ENCODE results near the gene ATPAF1.
A peak's percentile ranks its signal among the peaks of the same experiment; 100 is the strongest.

ATPAF1 gene

GRCh38 chr1:46673749-46674182, 5.6 kb upstream of the ATPAF1 start:
- H2BK12ac ChIP-seq (ENCODE audit: low read length), result no peak overlapping the region
- no peak overlapping the region for H3K27ac ChIP-seq (replicated peaks; ENCODE audit: low read length)
- no peak overlapping the region for H4K8ac ChIP-seq (ENCODE audit: low read depth, low read length)
- no CpG with 5 or more reads among the region's 4 CpGs for WGBS, 2 donors (ENCODE audit: extremely low coverage in 2 of 2, insufficient read length in 2 of 2, insufficient replicate concordance in 1 of 2)
- no peak overlapping the region for H2BK15ac ChIP-seq (ENCODE audit: low read length)
- DNase-seq (ENCODE audit: low spot score), result no peak
- H2AK5ac ChIP-seq (ENCODE audit: low read depth, low read length), result no peak overlapping the region
- H3K36me3 ChIP-seq (replicated peaks in 1 of 2; ENCODE audit: control insufficient read depth in 2 of 2, insufficient read depth in 2 of 2, low read length in 2 of 2), result peaks cover 2 to 51% of the 10 kb centered on the region in 2 donors
- no peak overlapping the region for H3K9ac ChIP-seq (ENCODE audit: low read depth, low read length, poor library complexity)
- H3K4me3 ChIP-seq (ENCODE audit: low read length in 2 of 2), result no peak overlapping the region
- no peak overlapping the region for H3K4ac ChIP-seq (ENCODE audit: low read length)
- H3K4me1 ChIP-seq (ENCODE audit: control insufficient read depth in 2 of 2, insufficient read depth in 1 of 2, low read depth in 1 of 2, low read length in 2 of 2), result peaks cover 0 to 11% of the 10 kb centered on the region in 2 donors
- no peak overlapping the region for H3K23ac ChIP-seq (ENCODE audit: low read depth, low read length, poor library complexity)
- no peak overlapping the region for H2AFZ ChIP-seq (ENCODE audit: low read length)
- no peak overlapping the region for H2BK120ac ChIP-seq (ENCODE audit: low read depth, low read length)
- no peaks in the 10 kb centered on the region for H3K79me1 ChIP-seq (ENCODE audit: low read depth, low read length)
- H2BK5ac ChIP-seq (ENCODE audit: low read length), result no peak overlapping the region
- no peaks in the 10 kb centered on the region for H3K9me3 ChIP-seq (replicated peaks in 1 of 2; ENCODE audit: control insufficient read depth in 2 of 2, insufficient read depth in 1 of 2, low read depth in 1 of 2, low read length in 2 of 2)
- no peak overlapping the region for H4K91ac ChIP-seq (ENCODE audit: low read depth, low read length, poor library complexity)
- no peak overlapping the region for H3K18ac ChIP-seq (ENCODE audit: low read length)
- no peak overlapping the region for H3K14ac ChIP-seq (ENCODE audit: low read length)
- no peaks in the 10 kb centered on the region for H3K27me3 ChIP-seq (ENCODE audit: control insufficient read depth in 3 of 3, insufficient read depth in 3 of 3, low read depth in 1 of 3, low read length in 3 of 3)
- H3K4me2 ChIP-seq (ENCODE audit: insufficient read depth, low read length, poor library complexity, severe bottlenecking), result no peak overlapping the region

GRCh38 chr1:46672696-46673095, 4.5 kb upstream of the ATPAF1 start:
- Histone ChIP-seq H2AK5ac (ENCODE audit: low read depth, low read length) (no peak overlapping the region), H3K36me3 (replicated peaks in 1 of 2; ENCODE audit: control insufficient read depth in 2 of 2, insufficient read depth in 2 of 2, low read length in 2 of 2) (peaks cover 0 to 41% of the 10 kb centered on the region in 2 donors), H3K4me3 (ENCODE audit: low read length in 2 of 2) (no peak overlapping the region), H3K18ac (ENCODE audit: low read length) (no peak overlapping the region), H4K91ac (ENCODE audit: low read depth, low read length, poor library complexity) (no peak overlapping the region), H2BK5ac (ENCODE audit: low read length) (no peak overlapping the region), H2AFZ (ENCODE audit: low read length) (no peak overlapping the region), H3K9me3 (replicated peaks in 1 of 2; ENCODE audit: control insufficient read depth in 2 of 2, insufficient read depth in 1 of 2, low read depth in 1 of 2, low read length in 2 of 2) (no peaks in the 10 kb centered on the region), H4K8ac (ENCODE audit: low read depth, low read length) (no peak overlapping the region), H3K27ac (replicated peaks; ENCODE audit: low read length) (peak overlapping the region; percentile 6), H2BK120ac (ENCODE audit: low read depth, low read length) (no peak overlapping the region), H3K14ac (ENCODE audit: low read length) (no peak overlapping the region), H3K9ac (ENCODE audit: low read depth, low read length, poor library complexity) (no peak overlapping the region), H3K4me1 (ENCODE audit: control insufficient read depth in 2 of 2, insufficient read depth in 1 of 2, low read depth in 1 of 2, low read length in 2 of 2) (peaks cover 0 to 11% of the 10 kb centered on the region in 2 donors), H3K27me3 (ENCODE audit: control insufficient read depth in 3 of 3, insufficient read depth in 3 of 3, low read depth in 1 of 3, low read length in 3 of 3) (no peaks in the 10 kb centered on the region), H3K79me1 (ENCODE audit: low read depth, low read length) (no peaks in the 10 kb centered on the region), H2BK12ac (ENCODE audit: low read length) (no peak overlapping the region), H2BK15ac (ENCODE audit: low read length) (no peak overlapping the region), H3K4me2 (ENCODE audit: insufficient read depth, low read length, poor library complexity, severe bottlenecking) (no peak overlapping the region), H3K4ac (ENCODE audit: low read length) (no peak overlapping the region), H3K23ac (ENCODE audit: low read depth, low read length, poor library complexity) (no peak overlapping the region)
- no peak for DNase-seq (ENCODE audit: low spot score)
- WGBS, 2 donors (ENCODE audit: extremely low coverage in 2 of 2, insufficient read length in 2 of 2, insufficient replicate concordance in 1 of 2), result 100% methylated on average over 2 of the region's 8 CpGs; no CpG with 5 or more reads in 1 of the 2 donors

- no peak within 1 kb of the TSS for H3K18ac ChIP-seq (ENCODE audit: low read length)
- H4K91ac ChIP-seq (ENCODE audit: low read depth, low read length, poor library complexity), result no peak within 1 kb of the TSS
- no peak within 1 kb of the TSS for H3K23ac ChIP-seq (ENCODE audit: low read depth, low read length, poor library complexity)
- no peak within 1 kb of the TSS for H3K4me2 ChIP-seq (ENCODE audit: insufficient read depth, low read length, poor library complexity, severe bottlenecking)
- no peak within 1 kb of the TSS for H2BK5ac ChIP-seq (ENCODE audit: low read length)
- H2BK15ac ChIP-seq (ENCODE audit: low read length), result no peak within 1 kb of the TSS
- H3K4me3 ChIP-seq (ENCODE audit: low read length in 2 of 2), result peak within 1 kb of the TSS in 1 of 2 donors; percentile 5
- H2BK120ac ChIP-seq (ENCODE audit: low read depth, low read length), result no peak within 1 kb of the TSS
- no peak within 1 kb of the TSS for H4K8ac ChIP-seq (ENCODE audit: low read depth, low read length)
- peaks cover 0 to 29% of the 10 kb centered on the region in 2 donors for H3K36me3 ChIP-seq (replicated peaks in 1 of 2; ENCODE audit: control insufficient read depth in 2 of 2, insufficient read depth in 2 of 2, low read length in 2 of 2)
- no peak for DNase-seq (ENCODE audit: low spot score)
- no peak within 1 kb of the TSS for H2BK12ac ChIP-seq (ENCODE audit: low read length)
- H3K27me3 ChIP-seq (ENCODE audit: control insufficient read depth in 3 of 3, insufficient read depth in 3 of 3, low read depth in 1 of 3, low read length in 3 of 3), result no peaks in the 10 kb centered on the region
- H3K27ac ChIP-seq (replicated peaks; ENCODE audit: low read length), result peak within 1 kb of the TSS; percentile 6
- no peaks in the 10 kb centered on the region for H3K9me3 ChIP-seq (replicated peaks in 1 of 2; ENCODE audit: control insufficient read depth in 2 of 2, insufficient read depth in 1 of 2, low read depth in 1 of 2, low read length in 2 of 2)
- no peak within 1 kb of the TSS for H2AK5ac ChIP-seq (ENCODE audit: low read depth, low read length)
- no peak within 1 kb of the TSS for H3K9ac ChIP-seq (ENCODE audit: low read depth, low read length, poor library complexity)
- H3K4ac ChIP-seq (ENCODE audit: low read length), result no peak within 1 kb of the TSS
- no CpG with 5 or more reads among the region's 3 CpGs for WGBS, 2 donors (ENCODE audit: extremely low coverage in 2 of 2, insufficient read length in 2 of 2, insufficient replicate concordance in 1 of 2)
- no peaks in the 10 kb centered on the region for H3K79me1 ChIP-seq (ENCODE audit: low read depth, low read length)
- H3K14ac ChIP-seq (ENCODE audit: low read length), result no peak within 1 kb of the TSS
- H2AFZ ChIP-seq (ENCODE audit: low read length), result no peak within 1 kb of the TSS
- peaks cover 6 to 16% of the 10 kb centered on the region in 2 donors for H3K4me1 ChIP-seq (ENCODE audit: control insufficient read depth in 2 of 2, insufficient read depth in 1 of 2, low read depth in 1 of 2, low read length in 2 of 2)
These were observed 3.4 kb upstream of the ATPAF1 start, which contains the start of gene TEX38 for GRCh38 chr1:46671554-46671953. TSS of gene TEX38 (plus strand) at chr1:46671854. CDS start at chr1:46671935, 81 bp downstream.

GRCh38 chr1:46670134-46670533, 2.0 kb upstream of the ATPAF1 start:
- no peak overlapping the region for H2BK120ac ChIP-seq (ENCODE audit: low read depth, low read length)
- H3K18ac ChIP-seq (ENCODE audit: low read length), result no peak overlapping the region
- peaks cover 0 to 27% of the 10 kb centered on the region in 2 donors for H3K36me3 ChIP-seq (replicated peaks in 1 of 2; ENCODE audit: control insufficient read depth in 2 of 2, insufficient read depth in 2 of 2, low read length in 2 of 2)
- H3K27me3 ChIP-seq (ENCODE audit: control insufficient read depth in 3 of 3, insufficient read depth in 3 of 3, low read depth in 1 of 3, low read length in 3 of 3), result no peaks in the 10 kb centered on the region
- H2BK15ac ChIP-seq (ENCODE audit: low read length), result no peak overlapping the region
- H3K27ac ChIP-seq (replicated peaks; ENCODE audit: low read length), result no peak overlapping the region
- peaks cover 6 to 12% of the 10 kb centered on the region in 2 donors for H3K4me1 ChIP-seq (ENCODE audit: control insufficient read depth in 2 of 2, insufficient read depth in 1 of 2, low read depth in 1 of 2, low read length in 2 of 2)
- H3K9me3 ChIP-seq (replicated peaks in 1 of 2; ENCODE audit: control insufficient read depth in 2 of 2, insufficient read depth in 1 of 2, low read depth in 1 of 2, low read length in 2 of 2), result no peaks in the 10 kb centered on the region
- no CpG with 5 or more reads among the region's 1 CpG for WGBS, 2 donors (ENCODE audit: extremely low coverage in 2 of 2, insufficient read length in 2 of 2, insufficient replicate concordance in 1 of 2)
- no peak overlapping the region for H2AK5ac ChIP-seq (ENCODE audit: low read depth, low read length)
- no peak overlapping the region for H2BK5ac ChIP-seq (ENCODE audit: low read length)
- no peak overlapping the region for H2AFZ ChIP-seq (ENCODE audit: low read length)
- no peak for DNase-seq (ENCODE audit: low spot score)
- H3K4me3 ChIP-seq (ENCODE audit: low read length in 2 of 2), result no peak overlapping the region
- no peak overlapping the region for H3K4me2 ChIP-seq (ENCODE audit: insufficient read depth, low read length, poor library complexity, severe bottlenecking)
- H3K14ac ChIP-seq (ENCODE audit: low read length), result no peak overlapping the region
- no peak overlapping the region for H2BK12ac ChIP-seq (ENCODE audit: low read length)
- H3K79me1 ChIP-seq (ENCODE audit: low read depth, low read length), result no peaks in the 10 kb centered on the region
- H4K8ac ChIP-seq (ENCODE audit: low read depth, low read length), result no peak overlapping the region
- no peak overlapping the region for H3K23ac ChIP-seq (ENCODE audit: low read depth, low read length, poor library complexity)
- no peak overlapping the region for H3K9ac ChIP-seq (ENCODE audit: low read depth, low read length, poor library complexity)
- H3K4ac ChIP-seq (ENCODE audit: low read length), result no peak overlapping the region
- H4K91ac ChIP-seq (ENCODE audit: low read depth, low read length, poor library complexity), result no peak overlapping the region

Data from neuronal stem cell (in vitro differentiated cells).